Neural cell (in vitro differentiated cells): ENCODE data around the gene VRK1. TPM values are rescaled to one million over a fixed set of nuclear protein-coding genes. Genes with fewer than 3 reads are reported as not detected.

Source experiments
- H2AFZ ChIP-seq: fragments of 200-600, 300-800 bp; sonication (generic), shearing (Covaris generic); 2 replicates; pipeline ENCODE4 v1.6.0; 2014; ENCODE audit warnings: low read depth, mild to moderate bottlenecking, antibody characterized with exemption, low read length, moderate library complexity
- H3F3A ChIP-seq: fragments of 200-600 bp; shearing (Covaris generic); 2 replicates; pipeline ENCODE4 v1.6.1; 2016; ENCODE audit warnings: mild to moderate bottlenecking, moderate library complexity, mixed read lengths, antibody characterized with exemption, low read length; ENCODE audit not compliant: insufficient read depth, poor library complexity, severe bottlenecking
- H3K27ac ChIP-seq: fragments of 200-600, 300-800 bp; sonication (generic), shearing (Covaris generic); 2 replicates; pipeline ENCODE4 v1.5.1; 2014; ENCODE audit warnings: mild to moderate bottlenecking, low read length, moderate library complexity
- H3K27me3 ChIP-seq: fragments of 300-800, 200-600 bp; sonication (generic), shearing (Covaris generic); 2 replicates; pipeline ENCODE4 v1.6.0; 2014; ENCODE audit warnings: mild to moderate bottlenecking, low read depth, low read length, moderate library complexity; ENCODE audit not compliant: insufficient read depth
- H3K36me3 ChIP-seq: fragments of 300-800, 200-600 bp; sonication (generic), shearing (Covaris generic); 2 replicates; pipeline ENCODE4 v1.5.1; 2014; ENCODE audit warnings: mild to moderate bottlenecking, antibody characterized with exemption, low read length, moderate library complexity; ENCODE audit not compliant: insufficient read depth
- H3K4me2 ChIP-seq: fragments of 300-800, 200-600 bp; sonication (generic), shearing (Covaris generic); 2 replicates; pipeline ENCODE4 v1.6.0; 2014; ENCODE audit warnings: mild to moderate bottlenecking, low read length
- H3K4me3 ChIP-seq: fragments of 300-800, 200-600 bp; sonication (generic), shearing (Covaris generic); 2 replicates; pipeline ENCODE4 v1.5.1; 2014; ENCODE audit warnings: mild to moderate bottlenecking, low read length, moderate library complexity
- H3K79me2 ChIP-seq: fragments of 200-600 bp; shearing (Covaris generic); replicated peaks from 2 replicates; pipeline ENCODE4 v1.6.0; 2014; ENCODE audit warnings: mild to moderate bottlenecking, low read length, moderate library complexity; ENCODE audit not compliant: insufficient read depth
- H3K9ac ChIP-seq: fragments of 300-800, 200-600 bp; sonication (generic), shearing (Covaris generic); 2 replicates; pipeline ENCODE4 v1.6.1; 2016; ENCODE audit warnings: mild to moderate bottlenecking, low read length, mixed read lengths
- H3K9me2 ChIP-seq: fragments of 200-600 bp; shearing (Covaris generic); 2 replicates; pipeline ENCODE4 v1.6.1; 2016; ENCODE audit warnings: mild to moderate bottlenecking, low read length, mixed read lengths; ENCODE audit not compliant: insufficient read depth
- H3K9me3 ChIP-seq: fragments of 200-600, 300-800 bp; sonication (generic), shearing (Covaris generic); 2 replicates; pipeline ENCODE4 v1.6.1; 2016; ENCODE audit warnings: mild to moderate bottlenecking, mixed run types, low read length, moderate library complexity, mixed read lengths
- H4K20me1 ChIP-seq: fragments of 200-600 bp; shearing (Covaris generic); 2 replicates; pipeline ENCODE4 v1.6.1; 2016; ENCODE audit warnings: mild to moderate bottlenecking, mixed run types; ENCODE audit not compliant: insufficient read depth
- EP300 ChIP-seq: fragments of 450-650 bp; conservative IDR thresholded peaks from 2 replicates; pipeline ENCODE4 v1.6.1; 2014; ENCODE audit warnings: antibody characterized with exemption, mild to moderate bottlenecking, moderate library complexity; ENCODE audit not compliant: poor library complexity, severe bottlenecking
- EZH2 ChIP-seq: fragments of 200-600, 300-800 bp; shearing (Covaris generic), sonication (generic); IDR thresholded peaks from 2 replicates; pipeline ENCODE4 v1.6.1; 2014; ENCODE audit warnings: antibody characterized with exemption, low read length, borderline replicate concordance, mild to moderate bottlenecking; ENCODE audit not compliant: insufficient read depth, poor library complexity, severe bottlenecking
- MXI1 ChIP-seq: fragments of 450-650 bp; conservative IDR thresholded peaks from 2 replicates; pipeline ENCODE4 v1.6.1; 2014; ENCODE audit warnings: antibody characterized with exemption, mild to moderate bottlenecking; ENCODE audit not compliant: poor library complexity, severe bottlenecking
- POLR2AphosphoS5 ChIP-seq: IDR thresholded peaks from 2 replicates; pipeline ENCODE4 v1.6.1; 2012
- RAD21 ChIP-seq: fragments of 450-650 bp; conservative IDR thresholded peaks from 2 replicates; pipeline ENCODE4 v1.6.1; 2014; ENCODE audit warnings: antibody characterized with exemption, mild to moderate bottlenecking, moderate library complexity
- REST ChIP-seq: IDR thresholded peaks from 2 replicates; pipeline ENCODE4 v1.6.1; 2012; ENCODE audit warnings: borderline replicate concordance
- SMC3 ChIP-seq: fragments of 450-650 bp; conservative IDR thresholded peaks from 2 replicates; pipeline ENCODE4 v1.6.1; 2014; ENCODE audit warnings: antibody characterized with exemption, mild to moderate bottlenecking, moderate library complexity; ENCODE audit not compliant: poor library complexity
- TAF1 ChIP-seq: IDR thresholded peaks from 2 replicates; pipeline ENCODE4 v1.6.1; 2012; ENCODE audit warnings: low read depth
- polyA plus RNA-seq: library from polyadenylated mRNA; depleted of rRNA; stranded (reverse); fragments of >200 nt; gene quantifications from 2 replicates; pipeline ENCODE4 v1.2.3, GENCODE V29; 2014
- TF ChIP-seq, protein P1 (sequence below): fragments of 450-650 bp; IDR thresholded peaks from 2 replicates; pipeline ENCODE4 v1.5.1; 2014; ENCODE audit warnings: antibody characterized with exemption, mild to moderate bottlenecking, moderate library complexity; ENCODE audit not compliant: poor library complexity, severe bottlenecking

The VRK1 gene
- polyA plus RNA-seq, 1 donor from 2014 or later: 86.0 TPM

DNA sequence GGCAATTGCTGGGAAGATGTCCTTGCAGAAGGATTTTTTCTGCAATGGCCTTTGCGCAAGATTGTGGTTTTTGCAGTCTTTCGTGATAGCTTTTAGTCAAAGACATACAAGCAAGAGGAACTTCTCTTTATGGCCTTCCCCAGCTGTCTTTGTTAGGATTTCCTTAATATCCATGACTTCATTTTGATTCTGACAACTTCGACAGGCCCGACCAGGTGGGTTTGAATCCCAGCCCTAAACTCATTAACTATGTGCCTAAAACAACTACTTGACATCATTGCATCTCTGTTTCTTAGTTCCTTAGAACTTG lies 13.3 kb upstream of the VRK1 start:
- H3K79me2 ChIP-seq: no peaks in the 10 kb centered on the region
- no peak overlapping the region for H3K4me3 ChIP-seq
- H3K36me3 ChIP-seq: no peaks in the 10 kb centered on the region
- TF ChIP-seq SMC3 (no peak), TAF1 (no peak), POLR2AphosphoS5 (no peak), RAD21 (no peak), REST (no peak)
- TF ChIP-seq, protein P1, sequence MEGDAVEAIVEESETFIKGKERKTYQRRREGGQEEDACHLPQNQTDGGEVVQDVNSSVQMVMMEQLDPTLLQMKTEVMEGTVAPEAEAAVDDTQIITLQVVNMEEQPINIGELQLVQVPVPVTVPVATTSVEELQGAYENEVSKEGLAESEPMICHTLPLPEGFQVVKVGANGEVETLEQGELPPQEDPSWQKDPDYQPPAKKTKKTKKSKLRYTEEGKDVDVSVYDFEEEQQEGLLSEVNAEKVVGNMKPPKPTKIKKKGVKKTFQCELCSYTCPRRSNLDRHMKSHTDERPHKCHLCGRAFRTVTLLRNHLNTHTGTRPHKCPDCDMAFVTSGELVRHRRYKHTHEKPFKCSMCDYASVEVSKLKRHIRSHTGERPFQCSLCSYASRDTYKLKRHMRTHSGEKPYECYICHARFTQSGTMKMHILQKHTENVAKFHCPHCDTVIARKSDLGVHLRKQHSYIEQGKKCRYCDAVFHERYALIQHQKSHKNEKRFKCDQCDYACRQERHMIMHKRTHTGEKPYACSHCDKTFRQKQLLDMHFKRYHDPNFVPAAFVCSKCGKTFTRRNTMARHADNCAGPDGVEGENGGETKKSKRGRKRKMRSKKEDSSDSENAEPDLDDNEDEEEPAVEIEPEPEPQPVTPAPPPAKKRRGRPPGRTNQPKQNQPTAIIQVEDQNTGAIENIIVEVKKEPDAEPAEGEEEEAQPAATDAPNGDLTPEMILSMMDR: no peak
- H3K9me2 ChIP-seq: no peaks in the 10 kb centered on the region
- no peak overlapping the region for H3K9ac ChIP-seq
- H4K20me1 ChIP-seq: no peaks in the 10 kb centered on the region
- H3K9me3 ChIP-seq: no peaks in the 10 kb centered on the region
- no peak overlapping the region for H3K27ac ChIP-seq
- no peak overlapping the region for H3K4me2 ChIP-seq
- no peaks in the 10 kb centered on the region for H3K27me3 ChIP-seq
- H3F3A ChIP-seq: no peaks in the 10 kb centered on the region
- no peak overlapping the region for H2AFZ ChIP-seq

GRCh38 chr14:96790186-96790585 lies 7.0 kb upstream of the VRK1 start:
- H3K27me3 ChIP-seq: no peaks in the 10 kb centered on the region
- H3F3A ChIP-seq: no peaks in the 10 kb centered on the region
- no peaks in the 10 kb centered on the region for H3K36me3 ChIP-seq
- no peaks in the 10 kb centered on the region for H4K20me1 ChIP-seq
- no peaks in the 10 kb centered on the region for H3K9me2 ChIP-seq
- TF ChIP-seq REST (no peak), TAF1 (no peak), RAD21 (no peak), SMC3 (no peak), MXI1 (no peak), POLR2AphosphoS5 (no peak), EP300 (no peak), EZH2 (no peak)
- TF ChIP-seq, protein P1: no peak
- no peaks in the 10 kb centered on the region for H3K79me2 ChIP-seq
- no peak overlapping the region for H3K27ac ChIP-seq
- no peak overlapping the region for H3K4me3 ChIP-seq
- H3K9ac ChIP-seq: no peak overlapping the region
- no peak overlapping the region for H2AFZ ChIP-seq
- H3K4me2 ChIP-seq: no peak overlapping the region
- H3K9me3 ChIP-seq: no peaks in the 10 kb centered on the region
